GM19395 (cell line): ENCODE measurements around the gene TMEM87A.
"Not testable (repeated sequence)": the region's sequence is repeated elsewhere in the genome, so short reads cannot be mapped to it uniquely, and the experiment has no call there.

Experiments used
- ATAC-seq: cut with Tn5 transposase; IDR thresholded peaks from one replicate; pipeline ENCODE4 v1.9.1; 2021; ENCODE audit warnings: mild to moderate bottlenecking, moderate library complexity; ENCODE audit not compliant: unreplicated experiment

TMEM87A gene

DNA sequence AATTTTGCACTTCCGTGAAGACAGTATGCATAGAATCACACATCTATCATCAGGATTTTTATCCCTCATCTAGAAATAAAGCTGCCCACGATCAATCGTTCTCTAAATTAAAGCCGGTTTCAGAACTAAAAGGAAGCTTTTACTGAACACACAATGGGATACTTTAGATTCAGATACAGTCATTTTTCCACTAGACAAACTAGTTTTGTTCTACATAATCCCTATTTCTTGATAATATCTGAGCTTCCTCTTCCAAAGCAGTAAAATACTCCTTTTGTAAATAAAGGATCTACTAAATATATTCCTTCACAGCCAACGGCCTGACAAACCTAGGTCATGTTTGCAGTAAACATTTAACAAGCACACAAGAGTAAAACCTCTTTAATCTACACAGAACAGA, 2.2 kb downstream of the TMEM87A start:
- no peak for ATAC-seq

- no peak for ATAC-seq
These were observed 2.7 kb downstream of the TMEM87A start for GRCh38 chr15:42270551-42270950.

DNA sequence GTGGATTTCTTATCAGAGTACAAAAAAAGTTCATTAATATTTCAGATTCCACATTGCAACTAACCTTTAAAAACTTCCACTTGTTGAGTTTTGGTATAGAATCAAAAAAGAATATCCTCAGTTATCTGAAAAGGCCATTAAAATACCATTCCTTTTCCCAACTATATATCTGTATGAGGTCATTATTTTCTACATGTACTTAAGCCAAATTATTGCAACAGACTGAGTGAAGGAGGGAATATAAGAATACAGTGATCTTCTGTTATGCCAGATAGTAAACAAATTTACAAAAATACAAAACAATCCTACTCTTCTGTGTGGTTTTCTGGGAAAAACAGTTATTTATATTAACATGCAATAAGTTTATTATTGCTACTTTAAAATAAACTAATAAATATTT, 5.9 kb downstream of the TMEM87A start:
- ATAC-seq = no peak

- ATAC-seq = no peak
These were observed 8.4 kb downstream of the TMEM87A start for GRCh38 chr15:42264795-42265194.

- ATAC-seq = no peak
These were observed 19.9 kb downstream of the TMEM87A start for GRCh38 chr15:42253300-42253699.

- no peak for ATAC-seq
These were observed 32.4 kb downstream of the TMEM87A start for GRCh38 chr15:42240823-42241222.

DNA sequence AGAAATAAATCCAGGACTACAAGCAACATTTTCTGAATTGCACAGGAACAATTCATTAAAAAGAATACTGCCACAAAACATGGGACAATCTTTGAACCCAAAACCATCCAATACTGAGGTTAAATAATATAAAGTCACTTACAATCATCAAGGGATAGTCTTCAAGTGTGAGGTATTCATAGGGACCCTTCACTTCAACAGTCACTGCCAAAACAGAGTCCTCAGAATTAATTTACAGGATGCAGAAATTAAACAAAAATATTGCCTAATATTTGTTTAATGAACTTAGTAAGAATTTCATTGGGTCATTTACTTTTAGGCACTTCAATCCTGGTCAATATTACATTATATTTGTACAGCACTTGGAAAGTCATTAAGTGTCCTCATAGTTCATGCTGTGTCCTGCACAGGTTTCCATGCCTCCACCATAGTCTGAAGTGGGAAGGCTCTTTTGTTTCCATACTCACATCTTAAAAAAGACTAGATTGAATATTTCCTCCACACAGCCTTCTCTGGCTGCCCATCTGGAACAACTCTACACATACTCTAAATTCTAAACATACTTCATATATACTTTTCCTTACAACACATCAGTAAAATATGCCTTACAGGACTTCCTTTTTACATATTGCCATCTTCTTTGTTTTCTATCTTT, 33.6 kb downstream of the TMEM87A start:
- no peak for ATAC-seq

DNA sequence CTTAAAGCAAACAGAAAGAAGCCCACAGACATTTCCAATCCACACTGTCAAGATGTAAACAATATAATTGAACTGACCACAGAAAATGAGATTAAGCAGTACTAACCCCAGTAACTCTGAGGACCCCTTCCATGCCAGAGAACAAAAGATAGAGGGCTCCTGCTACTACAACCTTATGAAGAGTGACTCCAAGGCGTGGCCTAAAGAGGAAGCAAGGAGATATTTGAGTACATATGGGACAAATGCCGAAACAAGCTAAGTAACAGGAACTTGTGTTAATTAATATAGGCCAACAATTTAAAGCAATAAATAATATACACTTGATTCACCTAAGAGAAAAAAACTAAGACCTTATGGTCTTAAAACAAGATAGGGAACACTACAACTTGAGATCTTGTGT, 40.1 kb downstream of the TMEM87A start:
- no peak for ATAC-seq

GRCh38 chr15:42232606-42233005, 40.6 kb downstream of the TMEM87A start:
- no peak for ATAC-seq

GRCh38 chr15:42231088-42231487, 42.1 kb downstream of the TMEM87A start:
- ATAC-seq = no peak

GRCh38 chr15:42228981-42229380, 44.3 kb downstream of the TMEM87A start:
- ATAC-seq = not testable (repeated sequence)

- ATAC-seq = no peak
These were observed 45.2 kb downstream of the TMEM87A start for GRCh38 chr15:42228036-42228435.

- no peak for ATAC-seq
These were observed 46.6 kb downstream of the TMEM87A start for GRCh38 chr15:42226648-42227047.

DNA sequence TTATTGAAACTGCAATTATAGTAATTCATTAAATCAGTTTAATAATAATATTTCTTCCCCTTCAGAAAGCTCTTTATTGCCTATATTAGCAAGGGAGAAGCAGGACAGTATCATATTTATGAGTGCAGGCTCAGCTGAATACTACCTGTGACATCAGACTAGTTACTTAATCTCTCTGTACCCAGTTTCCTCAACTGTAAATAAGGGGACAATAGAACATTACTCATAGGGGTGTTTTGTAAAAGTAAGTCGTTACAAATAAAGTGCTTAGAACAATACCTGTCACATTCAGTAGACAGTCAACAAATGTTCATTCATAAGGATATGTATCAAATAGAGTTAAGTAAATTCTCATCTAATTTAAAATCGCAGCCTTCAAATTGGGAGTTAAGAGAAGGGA, 53.0 kb downstream of the TMEM87A start:
- ATAC-seq = no peak

DNA sequence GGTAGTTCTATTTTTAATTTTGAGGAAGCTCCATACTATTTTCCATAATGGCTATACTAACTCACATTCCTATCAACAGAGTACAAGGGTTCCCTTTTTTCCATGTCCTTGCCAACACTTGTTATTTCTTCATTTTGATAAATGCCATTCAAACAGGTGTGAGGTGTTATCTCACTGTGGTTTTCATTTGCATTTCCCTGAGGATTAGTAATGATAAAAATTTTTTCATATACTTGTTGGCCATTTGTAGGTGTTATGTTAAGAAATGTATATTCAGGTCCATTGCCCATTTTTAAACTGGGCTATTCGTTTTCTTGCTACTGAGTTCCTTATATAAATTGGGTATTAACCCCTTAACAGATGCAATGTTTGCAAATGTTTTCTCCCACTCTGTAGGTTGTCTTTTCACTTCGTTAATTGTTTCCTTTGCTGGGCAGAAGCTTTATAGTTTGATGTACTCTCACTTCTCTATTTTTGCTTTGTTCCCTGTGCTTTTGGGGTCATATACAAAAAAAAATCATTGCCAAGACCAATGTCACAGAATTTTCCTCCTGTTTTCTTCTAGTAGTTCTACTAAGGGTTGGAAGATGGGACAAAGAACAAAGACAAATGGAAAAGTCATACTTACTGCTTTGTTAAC, 54.2 kb downstream of the TMEM87A start:
- ATAC-seq = no peak

DNA sequence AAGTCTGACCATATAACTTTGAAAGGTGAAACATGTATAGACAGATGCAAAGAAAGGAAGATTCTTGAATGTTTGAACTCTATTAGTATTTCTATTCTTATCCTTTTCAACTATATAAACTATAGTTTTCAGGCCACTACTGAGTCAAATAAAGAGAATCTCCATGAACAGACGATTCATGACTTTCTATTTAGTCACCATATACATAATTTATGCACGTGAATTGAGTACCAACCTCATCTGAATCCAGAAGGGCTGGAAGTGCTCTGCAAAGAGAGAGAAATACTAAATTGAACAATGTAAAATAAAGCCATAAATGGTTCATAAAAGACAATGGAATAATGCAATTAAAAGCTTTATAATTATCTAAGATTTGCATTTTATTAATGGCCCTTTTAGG, 55.7 kb downstream of the TMEM87A start:
- ATAC-seq = no peak

DNA sequence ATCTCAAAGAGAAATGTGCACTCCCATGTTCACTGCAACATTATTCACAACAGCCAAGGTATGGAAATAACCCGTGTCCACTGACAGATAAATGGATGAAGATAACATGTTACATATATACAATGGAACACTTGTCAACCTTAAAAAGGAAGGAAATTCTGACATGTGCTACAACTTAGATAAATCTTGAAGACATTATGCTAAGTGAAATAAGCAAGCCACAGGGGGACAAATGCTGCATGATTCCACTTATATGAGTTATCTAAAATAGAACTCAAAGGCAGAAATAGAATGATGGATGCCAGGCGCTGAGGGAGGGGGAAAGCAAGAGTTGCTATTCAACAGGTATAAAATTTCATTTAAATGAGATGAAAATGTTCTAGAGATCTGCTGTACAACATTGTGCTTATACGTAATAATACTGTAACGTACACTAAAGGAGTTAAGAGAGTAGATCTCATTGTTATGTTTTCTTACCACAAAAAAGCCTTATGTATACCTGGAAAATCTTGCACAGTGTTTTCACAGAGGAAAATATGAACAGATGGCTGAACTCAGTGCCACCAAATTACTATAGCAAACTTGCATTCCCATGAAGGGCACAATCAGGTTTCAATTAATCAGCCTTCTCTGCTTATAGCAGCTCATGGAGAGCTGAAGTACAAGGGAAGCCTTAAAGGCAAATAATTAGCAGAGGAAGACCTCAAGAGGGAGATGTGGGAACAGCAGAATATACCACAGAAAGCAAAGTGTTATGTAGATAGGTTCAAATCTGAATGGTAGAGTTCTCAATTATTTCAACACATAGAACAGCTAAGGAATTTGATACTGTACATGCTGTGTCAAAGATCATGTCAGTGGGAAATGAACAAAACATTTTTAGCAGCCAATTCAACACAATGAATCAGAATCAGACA, 57.1 kb downstream of the TMEM87A start:
- no peak for ATAC-seq

DNA sequence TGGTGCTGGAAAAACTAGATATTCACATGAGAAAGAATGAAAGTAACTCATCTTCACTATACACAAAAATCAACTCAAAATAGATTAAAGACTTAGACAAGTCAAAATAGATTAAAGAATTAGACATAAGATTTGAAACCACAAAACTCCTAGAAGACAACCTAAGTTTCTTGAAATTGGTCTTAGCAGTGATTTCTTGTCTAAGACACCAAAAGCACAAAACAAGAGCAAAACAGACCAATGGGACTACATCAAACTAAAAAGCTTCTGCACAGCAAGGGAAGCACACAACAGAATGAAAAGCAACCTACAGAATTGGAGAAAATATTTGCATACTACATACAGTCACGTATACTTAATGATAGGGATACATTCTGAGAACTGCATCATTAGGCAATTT, 58.6 kb downstream of the TMEM87A start:
- ATAC-seq = no peak

DNA sequence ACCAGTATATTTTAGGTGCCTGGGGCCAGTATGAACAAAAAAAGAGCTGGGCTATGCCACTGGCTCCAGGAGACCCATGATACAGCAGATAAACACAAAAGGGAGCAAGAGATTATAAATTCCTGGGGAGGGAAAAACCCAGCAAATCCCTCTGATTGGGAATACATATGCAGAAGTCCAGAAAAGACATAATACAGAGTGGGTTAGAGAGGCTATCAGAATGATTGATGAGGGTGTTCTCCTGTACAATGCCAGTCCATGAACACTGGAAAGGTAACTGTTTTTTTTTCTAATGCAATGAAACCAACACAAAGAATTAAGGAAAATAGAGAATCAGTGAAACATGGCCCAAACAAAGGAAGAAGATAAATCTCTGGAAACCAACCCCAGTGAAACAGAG, 59.7 kb downstream of the TMEM87A start:
- ATAC-seq = no peak

GRCh38 chr15:42210696-42211095, 62.5 kb downstream of the TMEM87A start:
- no peak for ATAC-seq

- ATAC-seq = peak; percentile 97
These were observed 65.3 kb downstream of the TMEM87A start, which contains the start of gene VPS39 for GRCh38 chr15:42207674-42208579. TSS of gene VPS39 (minus strand) at chr15:42208304. CDS start at chr15:42208153, 151 bp downstream.
